NCI-H2227 (cell line): ENCODE results near the gene TTLL1.
"Not testable (repeated sequence)": the region's sequence is repeated elsewhere in the genome, so short reads cannot be mapped to it uniquely, and the experiment has no call there.

ENCODE experiments used
- DNase-seq: peaks from one replicate; lab custom pipeline; 2025; ENCODE audit not compliant: unreplicated experiment; lab: John Stamatoyannopoulos, UW

TTLL1 gene

GRCh38 chr22:43014316-43014868 is 74.8 kb downstream of the TTLL1 start:
- peak; percentile 57 for DNase-seq

GRCh38 chr22:43013355-43014315 is 75.6 kb downstream of the TTLL1 start:
- no peak for DNase-seq

- no peak for DNase-seq
These were observed 76.8 kb downstream of the TTLL1 start for GRCh38 chr22:43012390-43012789.

- no peak for DNase-seq
These were observed 78.1 kb downstream of the TTLL1 start for GRCh38 chr22:43011079-43011478.

GRCh38 chr22:43009444-43009843 is 79.7 kb downstream of the TTLL1 start:
- DNase-seq = no peak

- DNase-seq = no peak
These were observed 80.3 kb downstream of the TTLL1 start for GRCh38 chr22:43008921-43009320.

- DNase-seq = no peak
These were observed 80.7 kb downstream of the TTLL1 start for GRCh38 chr22:43008509-43008908.

- DNase-seq = no peak
These were observed 81.6 kb downstream of the TTLL1 start for GRCh38 chr22:43007519-43008102.

- no peak for DNase-seq
These were observed 82.4 kb downstream of the TTLL1 start for GRCh38 chr22:43006753-43007152.

GRCh38 chr22:43006016-43006505 is 83.1 kb downstream of the TTLL1 start:
- DNase-seq = no peak

- no peak for DNase-seq
These were observed 84.1 kb downstream of the TTLL1 start for GRCh38 chr22:43005106-43005505.

GRCh38 chr22:43004362-43005035 is 84.7 kb downstream of the TTLL1 start:
- DNase-seq = no peak

GRCh38 chr22:43002202-43002586 is 87.0 kb downstream of the TTLL1 start:
- no peak for DNase-seq

- DNase-seq = no peak
These were observed 87.7 kb downstream of the TTLL1 start for GRCh38 chr22:43001271-43002201.

GRCh38 chr22:43000441-43001175 is 88.6 kb downstream of the TTLL1 start:
- DNase-seq = no peak

GRCh38 chr22:42997582-42998090 is 91.6 kb downstream of the TTLL1 start:
- DNase-seq = no peak

GRCh38 chr22:42996646-42997365 is 92.4 kb downstream of the TTLL1 start:
- DNase-seq = no peak

GRCh38 chr22:42995654-42996053 is 93.5 kb downstream of the TTLL1 start:
- DNase-seq = not testable (repeated sequence)
